ENCODE data around the gene LRRC4C.

DNA sequence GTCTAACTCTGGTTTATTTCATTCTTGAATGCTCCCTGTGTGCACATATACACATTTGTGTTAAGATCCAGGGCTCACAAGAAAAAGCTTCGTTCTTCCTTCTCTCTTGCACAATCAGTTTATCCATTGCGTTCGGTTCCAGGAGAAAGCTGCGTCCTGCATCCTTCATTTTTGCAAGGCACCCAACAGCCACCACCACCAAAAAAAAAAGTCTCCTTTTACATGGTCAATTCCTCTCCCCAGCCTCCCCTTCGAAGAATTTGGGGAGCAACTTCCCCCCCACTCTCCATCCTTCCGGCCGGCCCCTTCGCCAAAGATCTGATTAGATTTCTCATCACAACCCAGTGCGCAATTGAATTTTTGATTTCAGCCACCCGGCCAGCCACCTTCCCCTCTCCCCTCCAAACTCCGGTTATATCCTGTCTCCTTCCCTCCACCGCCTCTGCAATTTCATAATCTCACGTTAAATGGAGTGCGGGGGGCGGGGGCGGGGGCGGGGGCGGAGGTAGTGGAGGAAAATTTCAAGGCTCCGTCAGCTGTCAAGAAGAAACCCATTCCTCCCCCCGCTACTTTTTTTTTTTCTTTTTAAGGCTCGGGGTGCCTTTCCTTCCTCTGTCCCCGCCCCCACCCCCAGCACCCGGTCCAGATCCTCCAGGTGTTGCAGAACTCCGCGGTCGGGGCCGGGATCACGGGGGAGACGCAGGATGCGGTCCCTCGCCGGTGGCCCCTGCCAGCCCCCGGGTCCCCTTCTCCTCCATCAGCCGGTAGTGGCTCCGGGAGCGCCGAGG, 1166.5 kb downstream of the LRRC4C start:
- TF ChIP-seq, protein P1, sequence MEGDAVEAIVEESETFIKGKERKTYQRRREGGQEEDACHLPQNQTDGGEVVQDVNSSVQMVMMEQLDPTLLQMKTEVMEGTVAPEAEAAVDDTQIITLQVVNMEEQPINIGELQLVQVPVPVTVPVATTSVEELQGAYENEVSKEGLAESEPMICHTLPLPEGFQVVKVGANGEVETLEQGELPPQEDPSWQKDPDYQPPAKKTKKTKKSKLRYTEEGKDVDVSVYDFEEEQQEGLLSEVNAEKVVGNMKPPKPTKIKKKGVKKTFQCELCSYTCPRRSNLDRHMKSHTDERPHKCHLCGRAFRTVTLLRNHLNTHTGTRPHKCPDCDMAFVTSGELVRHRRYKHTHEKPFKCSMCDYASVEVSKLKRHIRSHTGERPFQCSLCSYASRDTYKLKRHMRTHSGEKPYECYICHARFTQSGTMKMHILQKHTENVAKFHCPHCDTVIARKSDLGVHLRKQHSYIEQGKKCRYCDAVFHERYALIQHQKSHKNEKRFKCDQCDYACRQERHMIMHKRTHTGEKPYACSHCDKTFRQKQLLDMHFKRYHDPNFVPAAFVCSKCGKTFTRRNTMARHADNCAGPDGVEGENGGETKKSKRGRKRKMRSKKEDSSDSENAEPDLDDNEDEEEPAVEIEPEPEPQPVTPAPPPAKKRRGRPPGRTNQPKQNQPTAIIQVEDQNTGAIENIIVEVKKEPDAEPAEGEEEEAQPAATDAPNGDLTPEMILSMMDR (IDR thresholded peaks at IDR 0.05), result no peak
- TF ChIP-seq POLR2A (IDR thresholded peaks at IDR 0.05), result no peak

Data from heart left ventricle (tissue), 13 donors.